ENCODE measurements around the gene ESR1.
"Not testable (repeated sequence)": the region's sequence is repeated elsewhere in the genome, so short reads cannot be mapped to it uniquely, and the experiment has no call there.

The ESR1 gene

DNA sequence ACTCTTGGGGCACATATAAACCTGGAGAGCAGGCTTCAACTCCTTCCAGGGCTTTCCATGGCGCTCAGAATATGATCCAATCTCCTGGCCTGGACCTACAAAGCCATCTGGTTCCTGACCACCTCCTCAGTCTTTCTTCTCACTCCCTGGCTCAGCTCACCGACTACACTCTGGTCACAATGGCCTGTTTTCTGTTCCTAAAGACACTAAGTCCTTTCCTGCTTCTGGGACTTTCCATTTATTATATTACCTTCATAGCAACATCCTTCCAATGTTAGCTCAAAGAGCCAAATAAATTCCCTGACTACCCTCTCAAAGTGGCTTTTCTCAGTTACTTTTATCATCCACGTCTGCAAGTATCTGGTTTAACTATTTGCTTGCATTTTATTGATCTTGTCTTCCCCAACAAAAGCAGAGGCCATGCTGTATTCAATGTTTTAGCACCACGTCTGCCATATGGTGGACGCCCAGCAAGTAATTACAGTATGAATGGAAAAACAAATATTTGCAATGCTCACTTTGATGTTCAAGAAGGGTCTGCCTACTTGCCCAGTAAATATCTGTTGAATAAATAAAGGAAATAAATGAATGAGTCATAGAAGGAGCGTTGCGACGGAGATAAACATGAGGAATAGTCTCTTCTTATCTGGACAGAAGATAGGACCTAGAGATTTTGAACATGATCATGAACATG lies 328.4 kb downstream of the ESR1 start:
- DNase-seq (ENCODE audit: low read depth) = no peak

- DNase-seq (ENCODE audit: low read depth) = no peak
Measured at GRCh38 chr6:152136449-152136825, 329.0 kb downstream of the ESR1 start.

GRCh38 chr6:152138344-152138743 lies 330.9 kb downstream of the ESR1 start:
- not testable (repeated sequence) for DNase-seq (ENCODE audit: low read depth)

DNA sequence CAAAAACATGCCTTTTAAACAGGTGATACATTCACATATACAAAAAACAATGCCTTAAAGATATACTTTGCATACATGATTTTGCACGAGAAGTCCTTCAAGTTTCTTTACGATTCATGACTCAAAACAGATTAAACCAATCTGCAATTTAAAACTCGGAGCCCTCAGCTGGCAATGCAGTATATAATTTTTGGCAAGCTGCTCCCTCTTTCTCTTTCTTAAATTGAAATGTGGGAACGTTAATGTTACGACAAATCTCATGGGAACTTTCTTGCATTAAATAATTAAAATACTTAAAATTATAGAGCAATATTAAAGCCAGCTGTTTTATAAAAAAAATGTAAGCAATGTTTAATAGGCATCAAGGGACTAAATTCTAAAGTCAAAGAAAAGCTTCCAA lies 334.6 kb downstream of the ESR1 start:
- no peak for DNase-seq (ENCODE audit: low read depth)

- no peak for DNase-seq (ENCODE audit: low read depth)
Measured at GRCh38 chr6:152143359-152143758, 335.9 kb downstream of the ESR1 start.

GRCh38 chr6:152146385-152146784 lies 338.9 kb downstream of the ESR1 start:
- no peak for DNase-seq (ENCODE audit: low read depth)

DNA sequence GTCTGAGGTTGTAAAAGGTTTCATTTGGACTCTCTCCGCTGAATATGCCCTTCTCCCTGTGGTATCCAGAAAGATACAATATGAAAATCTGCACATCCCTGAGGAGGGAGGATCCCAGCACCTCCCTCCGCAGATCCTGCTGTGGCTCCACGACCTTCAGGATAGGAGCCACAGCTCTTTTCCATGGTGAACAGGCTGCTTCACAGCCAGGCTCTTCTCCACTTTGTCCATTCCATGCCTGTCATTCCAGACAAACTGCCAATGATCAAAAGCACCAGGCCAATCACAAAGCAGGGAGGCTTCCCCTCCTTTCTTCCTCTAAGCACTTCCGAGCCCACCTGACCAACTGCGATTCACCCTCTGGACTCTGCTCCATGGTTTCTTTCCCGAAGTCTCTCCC lies 339.8 kb downstream of the ESR1 start:
- no peak for DNase-seq (ENCODE audit: low read depth)

DNA sequence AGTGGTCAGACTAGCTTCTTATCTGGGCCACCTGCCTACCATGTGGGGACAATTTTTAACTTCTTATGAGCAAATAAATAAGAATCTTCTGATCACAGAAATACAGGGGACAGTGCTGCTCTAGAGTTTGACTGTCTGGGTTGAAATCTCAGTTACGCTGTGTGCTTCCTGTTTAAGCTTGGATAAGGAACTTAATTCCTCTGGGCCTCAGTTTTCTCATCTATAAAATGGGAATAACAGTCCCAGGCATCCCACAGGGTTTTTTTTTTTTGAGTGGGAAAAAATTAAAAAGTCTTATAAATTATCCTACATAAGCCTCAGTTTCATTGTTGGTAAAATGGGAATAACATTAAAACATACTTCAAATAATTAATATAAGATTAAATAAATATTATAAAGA lies 340.9 kb downstream of the ESR1 start:
- DNase-seq (ENCODE audit: low read depth) = no peak

- DNase-seq (ENCODE audit: low read depth) = no peak
Measured at GRCh38 chr6:152150196-152150595, 342.7 kb downstream of the ESR1 start.

DNA sequence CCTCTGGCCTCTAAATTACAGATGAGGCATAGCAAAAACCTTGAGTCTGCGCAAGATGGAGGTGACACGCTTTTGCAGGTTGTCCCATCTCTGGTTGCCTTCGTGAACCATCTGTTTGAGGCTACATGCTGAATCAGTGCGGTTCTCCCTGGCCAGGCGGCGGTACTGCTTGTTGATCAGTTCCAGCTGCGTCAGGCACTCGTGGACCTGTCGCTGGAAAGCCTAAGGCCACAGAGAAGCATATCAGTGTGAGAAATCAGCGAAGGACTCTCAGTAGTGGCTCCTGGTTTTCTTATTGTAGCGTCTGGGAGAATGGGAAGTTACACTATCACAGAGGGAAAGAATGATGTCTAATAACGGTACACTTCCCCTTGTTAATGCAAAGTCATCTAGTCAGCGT lies 344.4 kb downstream of the ESR1 start:
- DNase-seq (ENCODE audit: low read depth) = no peak

GRCh38 chr6:152154559-152155356 lies 347.3 kb downstream of the ESR1 start:
- DNase-seq (ENCODE audit: low read depth) = no peak

GRCh38 chr6:152155792-152156191 lies 348.3 kb downstream of the ESR1 start:
- DNase-seq (ENCODE audit: low read depth) = no peak

GRCh38 chr6:152160346-152160745 lies 352.9 kb downstream of the ESR1 start:
- DNase-seq (ENCODE audit: low read depth) = no peak

DNA sequence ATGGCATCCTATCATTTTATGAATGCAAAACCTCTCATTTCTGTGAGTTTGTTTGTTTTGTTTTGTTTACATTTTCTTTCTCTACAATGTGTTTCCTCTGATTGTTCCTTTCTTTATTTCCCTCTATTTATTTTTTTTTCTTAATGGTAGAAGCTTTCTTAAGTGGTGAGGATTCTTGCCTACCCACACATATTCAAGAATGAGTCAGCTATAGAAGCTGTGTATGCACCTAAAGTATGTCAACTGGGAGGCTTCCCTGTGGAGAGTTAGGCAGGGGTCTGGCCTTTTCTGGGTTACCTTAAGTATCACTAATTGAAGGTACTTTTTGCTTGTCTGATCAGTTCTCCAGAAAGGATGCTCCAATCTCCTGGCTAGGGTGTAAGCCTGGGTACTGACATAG lies 354.0 kb downstream of the ESR1 start:
- DNase-seq (ENCODE audit: low read depth) = no peak

DNA sequence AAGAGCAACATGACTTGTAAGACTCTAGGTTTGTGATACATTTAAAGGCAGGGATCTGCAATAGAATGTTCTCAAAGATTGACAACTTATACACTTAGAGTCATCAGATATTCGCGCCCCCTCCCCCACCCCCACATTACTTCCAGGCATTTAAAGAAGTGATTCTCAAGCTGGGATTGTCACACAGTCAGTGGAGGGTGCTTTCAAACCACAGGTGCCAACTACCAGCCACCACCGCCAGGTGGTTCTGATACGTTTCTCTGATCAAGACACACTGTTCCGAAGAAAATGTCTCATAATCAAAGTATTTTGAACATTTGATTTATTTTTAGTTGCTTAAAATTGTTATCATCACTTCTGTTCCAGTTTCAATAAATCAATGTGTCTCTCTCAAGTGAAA lies 357.5 kb downstream of the ESR1 start:
- DNase-seq (ENCODE audit: low read depth) = no peak

- no peak for DNase-seq (ENCODE audit: low read depth)
Measured at GRCh38 chr6:152166497-152166896, 359.0 kb downstream of the ESR1 start.

DNA sequence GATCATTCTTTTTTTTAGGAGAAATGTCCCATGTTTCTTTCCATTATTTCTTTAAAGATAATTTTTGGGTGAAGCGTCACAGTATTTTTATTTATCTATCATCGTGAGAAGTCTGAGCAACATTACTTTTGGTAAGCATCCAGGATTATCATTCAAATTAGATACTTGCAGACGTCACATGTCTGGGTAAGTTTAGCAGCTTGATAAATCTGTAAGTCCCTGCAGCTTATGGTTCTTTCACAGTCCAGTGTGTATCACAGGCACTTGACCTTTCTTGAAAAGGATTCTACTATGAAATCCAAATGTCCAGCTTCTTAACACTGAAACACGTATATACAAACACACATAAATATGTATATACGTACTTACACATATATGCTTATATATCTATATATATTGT lies 359.4 kb downstream of the ESR1 start:
- no peak for DNase-seq (ENCODE audit: low read depth)

DNA sequence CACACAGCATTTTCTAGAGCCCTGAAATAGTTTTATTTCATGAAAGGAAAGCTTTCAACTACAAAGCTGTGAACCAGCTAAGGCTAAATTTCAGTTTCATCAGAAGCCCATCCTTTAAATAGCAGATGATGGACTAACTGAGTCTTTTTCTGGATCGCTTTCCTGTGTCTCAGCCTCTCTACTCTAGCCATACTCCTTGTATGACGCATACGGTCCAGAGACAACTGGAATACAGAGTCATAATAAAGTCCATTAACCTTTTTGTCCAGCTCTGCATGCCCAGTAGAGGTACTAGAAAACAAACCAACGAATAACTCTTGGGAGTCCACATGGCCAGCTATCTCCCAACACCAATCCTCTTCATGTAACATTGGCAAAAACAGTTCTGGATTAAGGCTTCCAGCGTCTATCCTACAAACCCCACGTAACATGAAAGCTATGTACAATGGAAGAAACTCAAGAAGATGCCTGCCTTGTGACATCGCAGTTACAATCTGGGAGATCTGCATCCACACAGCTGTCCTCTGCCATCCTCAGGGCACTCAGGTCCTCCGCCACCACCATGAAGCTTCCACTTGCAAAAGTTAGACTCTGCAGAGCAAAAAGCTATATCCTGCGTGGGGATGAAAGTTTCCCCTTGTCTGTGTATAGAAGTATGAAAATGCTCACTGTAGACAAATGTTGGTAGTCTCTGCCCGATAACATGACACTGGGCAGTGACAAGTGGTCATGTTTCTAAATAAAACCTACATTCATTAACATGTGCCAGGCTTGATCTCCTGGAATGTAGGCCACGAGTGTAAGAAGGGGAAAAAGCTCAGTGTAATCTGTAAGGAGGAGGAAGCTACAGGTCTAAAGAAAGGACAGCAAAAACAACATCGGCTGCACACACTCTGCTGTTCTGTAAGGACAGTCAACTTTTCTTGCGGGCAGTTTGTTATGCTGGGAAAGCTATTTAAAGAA lies 360.4 kb downstream of the ESR1 start:
- no peak for DNase-seq (ENCODE audit: low read depth)

- no peak for DNase-seq (ENCODE audit: low read depth)
Measured at GRCh38 chr6:152170313-152170701, 362.8 kb downstream of the ESR1 start.

GRCh38 chr6:152170702-152171667 lies 363.5 kb downstream of the ESR1 start:
- peak; percentile 14 for DNase-seq (ENCODE audit: low read depth)

DNA sequence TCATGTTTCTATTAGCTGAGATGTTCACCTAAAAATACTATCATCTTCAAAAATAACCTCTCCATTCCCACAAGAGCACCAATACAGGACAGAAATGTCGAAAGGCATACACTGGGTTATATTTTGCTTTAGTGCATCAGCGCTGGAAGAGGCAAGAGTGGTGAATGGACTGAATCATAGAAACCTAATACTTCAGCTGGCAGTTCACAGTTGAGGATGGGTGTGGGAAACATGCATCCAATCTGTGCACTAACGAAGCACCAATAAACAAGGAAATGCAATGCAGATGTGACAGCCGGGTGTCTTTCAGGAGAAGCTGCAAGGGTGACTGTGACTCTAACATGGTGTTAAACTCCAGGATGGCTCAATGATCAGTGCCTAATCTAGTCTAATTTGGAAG lies 365.8 kb downstream of the ESR1 start:
- no peak for DNase-seq (ENCODE audit: low read depth)

Data from stimulated activated CD8-positive, alpha-beta memory T cell treated with anti-CD3 and anti-CD28 coated beads, Interleukin-15, amount 100 ng/mL, for 1 hour (primary cell).